Mesothelial cell of epicardium (in vitro differentiated cells): ENCODE measurements around the gene PNKD. TPM values are rescaled to one million over a fixed set of nuclear protein-coding genes. Genes with fewer than 3 reads are reported as not detected.
A peak's percentile ranks its signal among the peaks of the same experiment; 100 is the strongest.

ENCODE experiments used
- DNase-seq, 2 experiments: peaks; one replicate each; pipeline ENCODE4 v3.0.0; 2021; ENCODE audit warnings: low spot score in 2 of 2; ENCODE audit not compliant: unreplicated experiment in 2 of 2
- H3K27ac Mint-ChIP-seq: 2 replicates; pipeline ENCODE4 v1.8.0; 2021; ENCODE audit warnings: mixed read lengths
- H3K27me3 Mint-ChIP-seq: 2 replicates; pipeline ENCODE4 v1.8.0; 2021; ENCODE audit warnings: low read depth, mixed read lengths
- H3K36me3 Mint-ChIP-seq: 2 replicates; pipeline ENCODE4 v1.8.0; 2021; ENCODE audit warnings: mixed read lengths
- H3K4me1 Mint-ChIP-seq: 2 replicates; pipeline ENCODE4 v1.8.0; 2021; ENCODE audit warnings: mixed read lengths
- H3K4me3 Mint-ChIP-seq: 2 replicates; pipeline ENCODE4 v1.8.0; 2021; ENCODE audit warnings: mild to moderate bottlenecking, moderate library complexity, mixed read lengths
- H3K9me3 Mint-ChIP-seq: 2 replicates; pipeline ENCODE4 v1.8.0; 2021; ENCODE audit warnings: mixed read lengths
- total RNA-seq: library from RNA; stranded (reverse); gene quantifications from 3 replicates; pipeline ENCODE4 v1.2.1, GENCODE V29; 2021
- TF ChIP-seq, protein P1 (sequence below): fragments of 200-600 bp; sonication (generic); IDR thresholded peaks from one replicate; pipeline ENCODE4 v1.5.0; 2021; ENCODE audit warnings: antibody characterized with exemption; ENCODE audit not compliant: unreplicated experiment

The PNKD gene
- total RNA-seq, 1 donor from 2014 or later, result 63.2 TPM

DNA sequence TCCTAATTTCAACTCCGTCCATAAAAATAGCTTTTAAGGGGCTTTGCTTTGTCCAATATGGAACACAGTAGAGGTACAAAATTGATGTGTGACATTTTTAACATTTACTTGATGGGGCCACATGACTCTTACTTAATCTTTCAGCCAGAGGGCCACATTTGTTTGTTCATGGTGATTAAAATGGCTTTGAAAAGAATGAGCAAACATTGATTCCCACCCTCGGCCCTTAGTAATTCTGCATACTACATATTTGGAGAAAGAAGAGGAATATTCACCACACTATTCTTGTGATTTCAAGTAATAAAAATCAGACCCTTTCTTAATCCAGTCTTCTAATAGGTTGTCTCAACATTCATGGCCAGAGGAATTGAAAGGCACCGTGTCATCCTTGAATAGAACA is 35.8 kb upstream of the PNKD start:
- Mint-ChIP-seq H3K9me3 (no peaks in the 10 kb centered on the region), H3K27ac (no peak overlapping the region), H3K27me3 (no peaks in the 10 kb centered on the region), H3K4me1 (peaks cover 15% of the 10 kb centered on the region), H3K36me3 (peaks cover 55% of the 10 kb centered on the region), H3K4me3 (no peak overlapping the region)
- no peak for DNase-seq
- TF ChIP-seq, protein P1, sequence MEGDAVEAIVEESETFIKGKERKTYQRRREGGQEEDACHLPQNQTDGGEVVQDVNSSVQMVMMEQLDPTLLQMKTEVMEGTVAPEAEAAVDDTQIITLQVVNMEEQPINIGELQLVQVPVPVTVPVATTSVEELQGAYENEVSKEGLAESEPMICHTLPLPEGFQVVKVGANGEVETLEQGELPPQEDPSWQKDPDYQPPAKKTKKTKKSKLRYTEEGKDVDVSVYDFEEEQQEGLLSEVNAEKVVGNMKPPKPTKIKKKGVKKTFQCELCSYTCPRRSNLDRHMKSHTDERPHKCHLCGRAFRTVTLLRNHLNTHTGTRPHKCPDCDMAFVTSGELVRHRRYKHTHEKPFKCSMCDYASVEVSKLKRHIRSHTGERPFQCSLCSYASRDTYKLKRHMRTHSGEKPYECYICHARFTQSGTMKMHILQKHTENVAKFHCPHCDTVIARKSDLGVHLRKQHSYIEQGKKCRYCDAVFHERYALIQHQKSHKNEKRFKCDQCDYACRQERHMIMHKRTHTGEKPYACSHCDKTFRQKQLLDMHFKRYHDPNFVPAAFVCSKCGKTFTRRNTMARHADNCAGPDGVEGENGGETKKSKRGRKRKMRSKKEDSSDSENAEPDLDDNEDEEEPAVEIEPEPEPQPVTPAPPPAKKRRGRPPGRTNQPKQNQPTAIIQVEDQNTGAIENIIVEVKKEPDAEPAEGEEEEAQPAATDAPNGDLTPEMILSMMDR, result no peak

DNA sequence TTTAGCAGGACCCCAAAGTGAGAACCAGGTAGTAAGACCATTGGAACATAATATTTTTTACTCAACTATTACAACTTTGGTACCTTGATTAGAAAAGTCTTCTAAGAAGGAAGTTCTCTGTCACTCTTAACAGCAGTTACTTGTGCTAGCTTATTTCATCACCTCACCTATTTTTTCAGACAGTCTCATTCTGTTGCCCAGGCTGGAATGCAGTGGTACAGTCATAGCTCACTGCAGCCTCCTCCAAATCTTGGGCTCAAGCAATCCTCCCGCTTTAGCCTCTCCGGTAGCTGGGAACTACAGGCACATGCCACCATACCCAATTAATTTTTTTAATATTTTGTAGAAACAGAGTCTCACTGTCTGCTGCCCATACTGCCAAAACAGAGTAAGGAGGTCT is 35.3 kb upstream of the PNKD start:
- Mint-ChIP-seq H3K27me3 (no peaks in the 10 kb centered on the region), H3K4me1 (peaks cover 14% of the 10 kb centered on the region), H3K27ac (peak overlapping the region; percentile 34), H3K4me3 (no peak overlapping the region), H3K36me3 (peaks cover 55% of the 10 kb centered on the region), H3K9me3 (no peaks in the 10 kb centered on the region)
- no peak for DNase-seq
- TF ChIP-seq, protein P1, result no peak

DNA sequence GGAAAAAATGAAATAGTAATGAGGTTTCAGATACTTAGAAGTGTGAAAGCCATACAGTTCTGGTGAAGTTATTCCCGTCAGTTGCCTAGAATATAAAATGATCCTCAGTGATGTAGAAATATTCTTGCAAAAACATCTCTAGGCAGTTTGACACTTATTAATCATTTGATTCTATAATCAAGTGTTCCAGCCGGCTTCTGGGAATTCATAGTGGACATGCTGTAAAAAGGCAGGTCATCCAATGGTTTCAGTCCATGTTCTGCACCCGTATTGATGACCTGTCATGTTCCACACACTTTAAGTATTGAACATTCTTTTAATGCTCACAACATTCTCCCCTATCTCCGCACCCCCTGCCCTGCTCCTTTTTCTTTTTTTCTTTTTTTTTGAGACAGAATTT is 33.5 kb upstream of the PNKD start:
- Mint-ChIP-seq H3K27ac (no peak overlapping the region), H3K27me3 (no peaks in the 10 kb centered on the region), H3K4me3 (no peak overlapping the region), H3K4me1 (no peaks in the 10 kb centered on the region), H3K9me3 (no peaks in the 10 kb centered on the region), H3K36me3 (peaks cover 54% of the 10 kb centered on the region)
- TF ChIP-seq, protein P1, result no peak
- DNase-seq, result no peak

DNA sequence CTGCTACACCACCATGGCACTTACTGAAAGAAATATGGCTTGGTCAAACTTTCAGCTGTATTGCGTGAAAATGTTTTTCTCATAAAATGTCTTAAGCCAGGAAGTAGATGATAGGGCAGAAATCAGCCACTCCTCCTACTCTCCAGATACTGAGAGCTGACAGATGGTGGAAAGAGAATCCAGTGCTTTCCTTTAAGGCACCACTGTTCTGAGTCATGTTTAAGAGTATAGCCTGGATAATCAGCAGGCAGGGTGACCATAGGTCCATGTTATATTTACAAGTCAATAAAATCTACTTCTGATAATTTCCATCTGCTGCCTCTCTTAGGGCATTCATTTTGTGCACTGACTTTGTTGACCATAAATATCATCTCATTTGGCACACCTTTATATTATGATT is 31.4 kb upstream of the PNKD start:
- Mint-ChIP-seq H3K27me3 (no peaks in the 10 kb centered on the region), H3K4me3 (no peak overlapping the region), H3K27ac (no peak overlapping the region), H3K36me3 (peaks cover 52% of the 10 kb centered on the region), H3K9me3 (no peaks in the 10 kb centered on the region), H3K4me1 (no peaks in the 10 kb centered on the region)
- no peak for DNase-seq
- TF ChIP-seq, protein P1, result no peak

DNA sequence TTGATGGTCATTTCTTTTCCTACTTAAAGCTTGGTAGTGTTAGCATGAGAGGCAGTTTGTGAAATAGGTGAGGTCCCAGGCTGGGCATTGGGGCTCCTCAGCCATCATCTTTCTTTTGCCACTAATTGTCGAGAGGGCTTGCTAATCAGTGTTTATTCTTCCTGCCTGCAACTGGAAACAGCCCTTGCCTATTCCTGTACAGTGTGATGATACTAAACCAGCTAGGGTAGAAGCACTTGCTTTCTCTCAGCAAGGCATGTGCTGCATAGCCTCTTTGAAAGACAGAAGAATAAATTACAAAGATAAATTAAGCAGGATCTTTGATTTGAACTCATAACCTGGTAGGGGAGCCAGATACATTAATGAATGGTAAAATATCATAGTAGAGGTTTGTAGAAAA is 26.1 kb upstream of the PNKD start:
- H3K4me1 Mint-ChIP-seq, result no peaks in the 10 kb centered on the region
- no peak overlapping the region for H3K4me3 Mint-ChIP-seq
- peak overlapping the region; percentile 25 for H3K27ac Mint-ChIP-seq
- peaks cover 53% of the 10 kb centered on the region for H3K36me3 Mint-ChIP-seq
- no peaks in the 10 kb centered on the region for H3K27me3 Mint-ChIP-seq
- TF ChIP-seq, protein P1, result no peak
- no peak for DNase-seq
- no peaks in the 10 kb centered on the region for H3K9me3 Mint-ChIP-seq

DNA sequence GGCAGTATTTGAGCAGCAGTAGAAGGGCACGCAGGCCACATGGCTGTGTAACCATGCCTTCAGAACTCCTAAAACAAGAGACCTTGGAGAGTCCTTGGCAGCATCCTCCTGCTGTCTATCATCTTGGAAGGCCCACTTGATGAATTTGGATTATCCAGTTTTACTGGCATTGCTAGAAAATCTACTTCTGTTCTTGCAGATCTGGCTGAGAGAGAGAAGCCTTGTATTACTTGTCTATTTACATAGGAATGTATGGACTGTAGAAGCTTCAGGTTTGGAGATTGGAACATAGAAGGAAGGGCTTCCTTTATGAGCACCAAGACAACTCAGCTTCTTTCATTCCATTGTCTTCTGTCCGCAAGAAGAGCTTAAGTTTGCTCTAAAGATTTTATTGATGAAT is 25.7 kb upstream of the PNKD start:
- H3K27me3 Mint-ChIP-seq, result no peaks in the 10 kb centered on the region
- peak overlapping the region; percentile 2 for H3K27ac Mint-ChIP-seq
- no peak for DNase-seq
- H3K4me1 Mint-ChIP-seq, result no peaks in the 10 kb centered on the region
- H3K9me3 Mint-ChIP-seq, result no peaks in the 10 kb centered on the region
- no peak overlapping the region for H3K4me3 Mint-ChIP-seq
- peaks cover 56% of the 10 kb centered on the region for H3K36me3 Mint-ChIP-seq
- TF ChIP-seq, protein P1, result no peak
